Liver (tissue), 9 donors: Measurements from ENCODE around the gene ZFP91. TPM values are rescaled to one million over a fixed set of nuclear protein-coding genes. Genes with fewer than 3 reads are reported as not detected.

ENCODE experiments used
- DNase-seq: peaks from one replicate; pipeline ENCODE4 v3.0.0-alpha.2; 2017; ENCODE audit warnings: low spot score
- H3K27ac ChIP-seq, 2 donors: one replicate each; pipeline ENCODE4 v1.7.0; 2013; ENCODE audit warnings: inconsistent platforms in 2 of 2, low read length in 2 of 2, control low read depth in 1 of 2, low read depth in 1 of 2, mild to moderate bottlenecking in 1 of 2
- H3K27me3 ChIP-seq, 4 donors: one replicate each; pipeline versions ENCODE4 v1.6.1 to v1.7.0; 2013; ENCODE audit warnings: low read length in 3 of 4, inconsistent platforms in 1 of 4, mild to moderate bottlenecking in 1 of 4, moderate library complexity in 1 of 4; ENCODE audit not compliant: control insufficient read depth in 4 of 4, insufficient read depth in 4 of 4
- H3K36me3 ChIP-seq, 4 donors: one replicate each; pipeline versions ENCODE4 v1.6.1 to v1.7.0; 2013; ENCODE audit warnings: low read length in 3 of 4, mild to moderate bottlenecking in 3 of 4, low read depth in 1 of 4, moderate library complexity in 1 of 4; ENCODE audit not compliant: control insufficient read depth in 4 of 4, insufficient read depth in 3 of 4
- H3K4me1 ChIP-seq, 4 donors: one replicate each; pipeline versions ENCODE4 v1.6.1 to v1.7.0; 2013; ENCODE audit warnings: low read length in 3 of 4, mild to moderate bottlenecking in 3 of 4, moderate library complexity in 1 of 4; ENCODE audit not compliant: control insufficient read depth in 4 of 4, insufficient read depth in 4 of 4
- H3K4me3 ChIP-seq, 3 donors: one replicate each; pipeline versions ENCODE4 v1.6.1 to v1.7.0; 2013; ENCODE audit warnings: low read length in 3 of 3, control low read depth in 1 of 3, low read depth in 1 of 3, mild to moderate bottlenecking in 1 of 3
- H3K9ac ChIP-seq, 2 donors: one replicate each; pipeline ENCODE4 v1.7.0; 2013; ENCODE audit warnings: low read length in 2 of 2, mild to moderate bottlenecking in 2 of 2, moderate library complexity in 2 of 2, control low read depth in 1 of 2, low read depth in 1 of 2
- H3K9me3 ChIP-seq, 4 donors: one replicate each; pipeline versions ENCODE4 v1.6.1 to v1.7.0; 2013; ENCODE audit warnings: low read length in 3 of 4; ENCODE audit not compliant: control insufficient read depth in 4 of 4
- EGR1 ChIP-seq, 2 donors: IDR thresholded peaks; 2 replicates each; pipeline ENCODE4 v1.6.1; 2016 to 2018; ENCODE audit warnings: antibody characterized with exemption in 2 of 2, low read depth in 2 of 2
- FOXA1 ChIP-seq: IDR thresholded peaks from 2 replicates; pipeline ENCODE4 v1.6.1; 2016; ENCODE audit warnings: antibody characterized with exemption
- FOXA2 ChIP-seq: IDR thresholded peaks from 2 replicates; pipeline ENCODE4 v1.6.1; 2016; ENCODE audit warnings: antibody characterized with exemption
- GABPA ChIP-seq, 2 donors: IDR thresholded peaks in 1 of 2; conservative IDR thresholded peaks in 1 of 2; 2 replicates each; pipeline ENCODE4 v1.6.1; 2016; ENCODE audit warnings: antibody characterized with exemption in 2 of 2, mild to moderate bottlenecking in 1 of 2, moderate library complexity in 1 of 2
- HNF4A ChIP-seq, 2 donors: conservative IDR thresholded peaks; 2 replicates each; pipeline ENCODE4 v1.6.1; 2016; ENCODE audit warnings: antibody characterized with exemption in 2 of 2, mild to moderate bottlenecking in 2 of 2
- HNF4G ChIP-seq: IDR thresholded peaks from 2 replicates; pipeline ENCODE4 v1.6.1; 2016; ENCODE audit warnings: antibody characterized with exemption
- JUND ChIP-seq, 2 donors: IDR thresholded peaks; 2 replicates each; pipeline ENCODE4 v1.6.1; 2016; ENCODE audit warnings: antibody characterized with exemption in 2 of 2
- NR2F2 ChIP-seq: IDR thresholded peaks from 2 replicates; pipeline ENCODE4 v1.6.1; 2016; ENCODE audit warnings: antibody characterized with exemption
- RAD21 ChIP-seq, 2 donors: IDR thresholded peaks; 2 replicates each; pipeline ENCODE4 v1.6.1; 2016; ENCODE audit warnings: antibody characterized with exemption in 2 of 2, mild to moderate bottlenecking in 2 of 2
- RXRA ChIP-seq, 2 donors: IDR thresholded peaks; 2 replicates each; pipeline ENCODE4 v1.6.1; 2017 to 2018; ENCODE audit warnings: antibody characterized with exemption in 2 of 2, mild to moderate bottlenecking in 1 of 2
- SP1 ChIP-seq: IDR thresholded peaks from 2 replicates; pipeline ENCODE4 v1.6.1; 2018; ENCODE audit warnings: antibody characterized with exemption, mild to moderate bottlenecking
- TAF1 ChIP-seq: conservative IDR thresholded peaks from 2 replicates; pipeline ENCODE4 v1.6.1; 2016; ENCODE audit warnings: antibody characterized with exemption, mild to moderate bottlenecking
- YY1 ChIP-seq: IDR thresholded peaks from 2 replicates; pipeline ENCODE4 v1.6.1; 2016; ENCODE audit warnings: antibody characterized with exemption, mild to moderate bottlenecking
- WGBS: extraction: QIAGEN DNeasy Blood & Tissue Kit; methylation state at CpG from one replicate; pipeline ENCODE4 v1.1.7; 2013; 5-methylcytosine and 5-hydroxymethylcytosine counted together
- polyA plus RNA-seq, 2 donors: library from polyadenylated mRNA; stranded (reverse) in 1 of 2; unstranded in 1 of 2; fragments of 200-250 nt in 1 of 2; fragments of >200 nt in 1 of 2; fragmentation: Nextera tagmentation in 1 of 2; extraction: Ambion mirVana in 1 of 2; gene quantifications; one replicate each; pipeline versions ENCODE4 v1.2.1 to v1.2.3, GENCODE V29; 2013 to 2015
- total RNA-seq, 2 donors: library from RNA; depleted of rRNA; stranded (reverse); fragments of >200 nt; gene quantifications; one replicate each; pipeline ENCODE4 v1.2.3, GENCODE V29; 2014
- TF ChIP-seq, protein P1 (sequence below): IDR thresholded peaks from 2 replicates; pipeline ENCODE4 v1.6.1; 2016; ENCODE audit warnings: antibody characterized with exemption
- TF ChIP-seq, protein P2 (sequence below): IDR thresholded peaks from 2 replicates; pipeline ENCODE4 v1.6.1; 2016; ENCODE audit warnings: antibody characterized with exemption, mild to moderate bottlenecking
- TF ChIP-seq, protein P3 (sequence below): IDR thresholded peaks from 2 replicates; pipeline ENCODE4 v1.6.1; 2016; ENCODE audit warnings: antibody characterized with exemption
- TF ChIP-seq, protein P4 (sequence below): IDR thresholded peaks from 2 replicates; pipeline ENCODE4 v1.6.1; 2016; ENCODE audit warnings: antibody characterized with exemption
- TF ChIP-seq, protein P5 (sequence below): fragments of 150-350 bp; IDR thresholded peaks from 2 replicates; pipeline ENCODE4 v1.5.1; 2017; ENCODE audit warnings: improper control_type of control experiment, low read depth, low read length; ENCODE audit not compliant: missing input control
- donor health status: healthy.
- donor health status: healthy.
- donor health status: healthy.
- donor health status: healthy.
- donor health status: healthy.

Gene ZFP91
- total and polyA plus RNA-seq, 4 donors = 8.9 to 27.8 (median 20.0) TPM

DNA sequence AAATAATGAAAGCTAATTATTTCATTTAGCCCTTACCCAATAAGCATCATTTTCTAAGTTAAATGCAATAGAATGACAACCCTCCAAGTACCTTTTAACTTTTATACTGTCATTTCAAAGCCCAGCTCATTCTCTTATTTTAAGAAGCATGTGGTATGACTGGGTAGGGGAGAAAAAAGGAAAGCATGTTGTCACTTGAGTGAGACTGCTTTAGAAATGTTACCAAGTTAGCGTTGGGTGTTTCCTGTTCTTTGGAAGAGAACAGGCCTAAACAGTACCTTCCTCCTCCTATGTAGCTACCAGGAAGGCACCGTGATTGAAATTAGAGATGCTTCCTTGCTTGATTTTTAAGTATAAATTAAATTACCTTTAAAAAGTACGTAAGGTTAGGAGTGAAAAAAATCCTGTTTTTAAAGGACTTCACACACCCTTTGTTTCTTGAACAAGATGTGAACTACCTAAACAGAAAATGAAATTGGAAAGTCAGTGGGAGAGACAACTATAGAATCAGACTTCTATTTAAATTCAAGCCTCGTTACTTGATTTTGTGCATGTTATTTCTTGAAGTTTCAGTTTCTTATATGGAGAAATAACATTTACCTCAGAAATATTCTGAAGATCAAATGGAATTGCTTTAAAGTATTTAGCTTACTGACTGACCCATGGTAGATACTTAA lies 42.9 kb downstream of the ZFP91 start:
- 93% methylated on average over 4 of the region's 4 CpGs for WGBS
- Histone ChIP-seq H3K4me1 (no peaks in the 10 kb centered on the region), H3K36me3 (peaks cover 0 to 59% (median 44%) of the 10 kb centered on the region in 4 donors), H3K4me3 (no peak overlapping the region), H3K9me3 (no peaks in the 10 kb centered on the region), H3K9ac (no peak overlapping the region), H3K27me3 (no peaks in the 10 kb centered on the region), H3K27ac (no peak overlapping the region)
- no peak for DNase-seq
- TF ChIP-seq RXRA (IDR thresholded peaks at IDR 0.05) (no peak), FOXA1 (no peak), SP1 (no peak), TAF1 (no peak), HNF4A (conservative IDR thresholded peaks at IDR 0.05) (no peak), YY1 (no peak), GABPA (IDR thresholded peaks at IDR 0.05 in 1 of 2, conservative IDR thresholded peaks at IDR 0.05 in 1 of 2) (no peak), JUND (IDR thresholded peaks at IDR 0.05) (no peak), RAD21 (IDR thresholded peaks at IDR 0.05) (no peak), NR2F2 (no peak), HNF4G (no peak), FOXA2 (no peak), EGR1 (IDR thresholded peaks at IDR 0.05; ENCODE audit: low read depth in 2 of 2) (no peak)
- TF ChIP-seq, protein P1, sequence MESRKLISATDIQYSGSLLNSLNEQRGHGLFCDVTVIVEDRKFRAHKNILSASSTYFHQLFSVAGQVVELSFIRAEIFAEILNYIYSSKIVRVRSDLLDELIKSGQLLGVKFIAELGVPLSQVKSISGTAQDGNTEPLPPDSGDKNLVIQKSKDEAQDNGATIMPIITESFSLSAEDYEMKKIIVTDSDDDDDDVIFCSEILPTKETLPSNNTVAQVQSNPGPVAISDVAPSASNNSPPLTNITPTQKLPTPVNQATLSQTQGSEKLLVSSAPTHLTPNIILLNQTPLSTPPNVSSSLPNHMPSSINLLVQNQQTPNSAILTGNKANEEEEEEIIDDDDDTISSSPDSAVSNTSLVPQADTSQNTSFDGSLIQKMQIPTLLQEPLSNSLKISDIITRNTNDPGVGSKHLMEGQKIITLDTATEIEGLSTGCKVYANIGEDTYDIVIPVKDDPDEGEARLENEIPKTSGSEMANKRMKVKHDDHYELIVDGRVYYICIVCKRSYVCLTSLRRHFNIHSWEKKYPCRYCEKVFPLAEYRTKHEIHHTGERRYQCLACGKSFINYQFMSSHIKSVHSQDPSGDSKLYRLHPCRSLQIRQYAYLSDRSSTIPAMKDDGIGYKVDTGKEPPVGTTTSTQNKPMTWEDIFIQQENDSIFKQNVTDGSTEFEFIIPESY = no peak
- TF ChIP-seq, protein P2, sequence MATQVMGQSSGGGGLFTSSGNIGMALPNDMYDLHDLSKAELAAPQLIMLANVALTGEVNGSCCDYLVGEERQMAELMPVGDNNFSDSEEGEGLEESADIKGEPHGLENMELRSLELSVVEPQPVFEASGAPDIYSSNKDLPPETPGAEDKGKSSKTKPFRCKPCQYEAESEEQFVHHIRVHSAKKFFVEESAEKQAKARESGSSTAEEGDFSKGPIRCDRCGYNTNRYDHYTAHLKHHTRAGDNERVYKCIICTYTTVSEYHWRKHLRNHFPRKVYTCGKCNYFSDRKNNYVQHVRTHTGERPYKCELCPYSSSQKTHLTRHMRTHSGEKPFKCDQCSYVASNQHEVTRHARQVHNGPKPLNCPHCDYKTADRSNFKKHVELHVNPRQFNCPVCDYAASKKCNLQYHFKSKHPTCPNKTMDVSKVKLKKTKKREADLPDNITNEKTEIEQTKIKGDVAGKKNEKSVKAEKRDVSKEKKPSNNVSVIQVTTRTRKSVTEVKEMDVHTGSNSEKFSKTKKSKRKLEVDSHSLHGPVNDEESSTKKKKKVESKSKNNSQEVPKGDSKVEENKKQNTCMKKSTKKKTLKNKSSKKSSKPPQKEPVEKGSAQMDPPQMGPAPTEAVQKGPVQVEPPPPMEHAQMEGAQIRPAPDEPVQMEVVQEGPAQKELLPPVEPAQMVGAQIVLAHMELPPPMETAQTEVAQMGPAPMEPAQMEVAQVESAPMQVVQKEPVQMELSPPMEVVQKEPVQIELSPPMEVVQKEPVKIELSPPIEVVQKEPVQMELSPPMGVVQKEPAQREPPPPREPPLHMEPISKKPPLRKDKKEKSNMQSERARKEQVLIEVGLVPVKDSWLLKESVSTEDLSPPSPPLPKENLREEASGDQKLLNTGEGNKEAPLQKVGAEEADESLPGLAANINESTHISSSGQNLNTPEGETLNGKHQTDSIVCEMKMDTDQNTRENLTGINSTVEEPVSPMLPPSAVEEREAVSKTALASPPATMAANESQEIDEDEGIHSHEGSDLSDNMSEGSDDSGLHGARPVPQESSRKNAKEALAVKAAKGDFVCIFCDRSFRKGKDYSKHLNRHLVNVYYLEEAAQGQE = no peak
- TF ChIP-seq, protein P3, sequence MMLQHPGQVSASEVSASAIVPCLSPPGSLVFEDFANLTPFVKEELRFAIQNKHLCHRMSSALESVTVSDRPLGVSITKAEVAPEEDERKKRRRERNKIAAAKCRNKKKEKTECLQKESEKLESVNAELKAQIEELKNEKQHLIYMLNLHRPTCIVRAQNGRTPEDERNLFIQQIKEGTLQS = no peak
- TF ChIP-seq, protein P4, sequence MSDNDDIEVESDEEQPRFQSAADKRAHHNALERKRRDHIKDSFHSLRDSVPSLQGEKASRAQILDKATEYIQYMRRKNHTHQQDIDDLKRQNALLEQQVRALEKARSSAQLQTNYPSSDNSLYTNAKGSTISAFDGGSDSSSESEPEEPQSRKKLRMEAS = no peak
- TF ChIP-seq, protein P5, sequence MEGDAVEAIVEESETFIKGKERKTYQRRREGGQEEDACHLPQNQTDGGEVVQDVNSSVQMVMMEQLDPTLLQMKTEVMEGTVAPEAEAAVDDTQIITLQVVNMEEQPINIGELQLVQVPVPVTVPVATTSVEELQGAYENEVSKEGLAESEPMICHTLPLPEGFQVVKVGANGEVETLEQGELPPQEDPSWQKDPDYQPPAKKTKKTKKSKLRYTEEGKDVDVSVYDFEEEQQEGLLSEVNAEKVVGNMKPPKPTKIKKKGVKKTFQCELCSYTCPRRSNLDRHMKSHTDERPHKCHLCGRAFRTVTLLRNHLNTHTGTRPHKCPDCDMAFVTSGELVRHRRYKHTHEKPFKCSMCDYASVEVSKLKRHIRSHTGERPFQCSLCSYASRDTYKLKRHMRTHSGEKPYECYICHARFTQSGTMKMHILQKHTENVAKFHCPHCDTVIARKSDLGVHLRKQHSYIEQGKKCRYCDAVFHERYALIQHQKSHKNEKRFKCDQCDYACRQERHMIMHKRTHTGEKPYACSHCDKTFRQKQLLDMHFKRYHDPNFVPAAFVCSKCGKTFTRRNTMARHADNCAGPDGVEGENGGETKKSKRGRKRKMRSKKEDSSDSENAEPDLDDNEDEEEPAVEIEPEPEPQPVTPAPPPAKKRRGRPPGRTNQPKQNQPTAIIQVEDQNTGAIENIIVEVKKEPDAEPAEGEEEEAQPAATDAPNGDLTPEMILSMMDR = no peak
